GM12865 (cell line): ENCODE results near the gene LRP10.

Experiments
- DNase-seq: peaks from one replicate; pipeline ENCODE4 v3.0.0; 2010; ENCODE audit warnings: low read depth
- H3K4me3 ChIP-seq: 2 replicates; pipeline ENCODE4 v1.5.1; 2011; ENCODE audit warnings: mild to moderate bottlenecking, low read depth, low read length, control low read depth
- TF ChIP-seq, protein P1 (sequence below): IDR thresholded peaks from 2 replicates; pipeline ENCODE4 v1.5.1; 2011; ENCODE audit warnings: low read length, control low read depth, low read depth, inconsistent platforms; ENCODE audit not compliant: insufficient read depth; ENCODE audit errors: missing control alignments

The LRP10 gene

DNA sequence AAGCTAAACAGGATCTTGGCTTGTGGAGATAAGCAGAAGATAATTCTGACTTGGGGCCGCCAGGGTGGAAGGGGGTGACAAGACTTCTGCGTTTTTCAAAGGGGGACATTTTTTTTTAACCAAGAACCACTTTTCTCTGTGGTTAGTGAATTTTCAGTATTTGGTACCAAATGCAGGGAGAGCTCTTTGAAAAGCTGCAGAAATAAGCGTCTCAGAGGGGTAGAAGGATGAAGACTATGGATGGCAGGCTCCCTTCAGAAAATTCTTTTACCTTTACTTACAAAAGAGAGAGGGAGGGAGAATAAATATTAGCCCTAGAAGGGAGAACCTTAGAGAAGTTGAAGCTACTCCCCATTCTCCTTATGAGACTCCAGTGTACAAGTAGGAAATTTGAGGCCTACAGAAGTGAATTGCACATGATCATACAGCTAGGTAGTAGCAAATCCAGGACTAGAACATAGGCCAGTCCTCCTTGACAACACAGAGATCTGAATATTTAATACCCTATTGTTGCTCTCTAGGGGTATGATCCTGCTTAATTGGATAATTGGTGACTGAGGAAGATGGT, 41.0 kb upstream of the LRP10 start:
- H3K4me3 ChIP-seq = peak overlapping the region; percentile 85
- DNase-seq = no peak
- TF ChIP-seq, protein P1, sequence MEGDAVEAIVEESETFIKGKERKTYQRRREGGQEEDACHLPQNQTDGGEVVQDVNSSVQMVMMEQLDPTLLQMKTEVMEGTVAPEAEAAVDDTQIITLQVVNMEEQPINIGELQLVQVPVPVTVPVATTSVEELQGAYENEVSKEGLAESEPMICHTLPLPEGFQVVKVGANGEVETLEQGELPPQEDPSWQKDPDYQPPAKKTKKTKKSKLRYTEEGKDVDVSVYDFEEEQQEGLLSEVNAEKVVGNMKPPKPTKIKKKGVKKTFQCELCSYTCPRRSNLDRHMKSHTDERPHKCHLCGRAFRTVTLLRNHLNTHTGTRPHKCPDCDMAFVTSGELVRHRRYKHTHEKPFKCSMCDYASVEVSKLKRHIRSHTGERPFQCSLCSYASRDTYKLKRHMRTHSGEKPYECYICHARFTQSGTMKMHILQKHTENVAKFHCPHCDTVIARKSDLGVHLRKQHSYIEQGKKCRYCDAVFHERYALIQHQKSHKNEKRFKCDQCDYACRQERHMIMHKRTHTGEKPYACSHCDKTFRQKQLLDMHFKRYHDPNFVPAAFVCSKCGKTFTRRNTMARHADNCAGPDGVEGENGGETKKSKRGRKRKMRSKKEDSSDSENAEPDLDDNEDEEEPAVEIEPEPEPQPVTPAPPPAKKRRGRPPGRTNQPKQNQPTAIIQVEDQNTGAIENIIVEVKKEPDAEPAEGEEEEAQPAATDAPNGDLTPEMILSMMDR = no peak

DNA sequence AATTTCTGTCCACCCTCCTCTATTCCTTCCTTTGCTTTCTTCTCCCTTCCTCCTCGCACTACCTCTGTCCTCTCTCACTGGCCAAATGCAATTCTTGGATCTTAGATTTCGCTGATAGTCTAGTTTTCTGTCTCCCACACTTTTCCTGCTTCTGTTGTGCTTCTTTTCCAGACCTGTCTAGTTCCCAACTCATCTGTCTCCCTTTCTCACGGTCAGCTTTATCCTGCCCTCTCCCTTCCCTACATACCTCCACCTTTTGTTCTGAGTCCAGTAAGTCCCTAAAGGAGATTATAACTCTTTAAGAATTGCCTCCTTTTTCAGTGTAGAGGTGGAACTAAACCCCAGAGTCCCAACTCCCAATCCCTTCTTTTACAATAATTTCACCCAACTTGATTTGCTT, 36.0 kb upstream of the LRP10 start:
- H3K4me3 ChIP-seq = no peak overlapping the region
- no peak for DNase-seq
- TF ChIP-seq, protein P1 = no peak

DNA sequence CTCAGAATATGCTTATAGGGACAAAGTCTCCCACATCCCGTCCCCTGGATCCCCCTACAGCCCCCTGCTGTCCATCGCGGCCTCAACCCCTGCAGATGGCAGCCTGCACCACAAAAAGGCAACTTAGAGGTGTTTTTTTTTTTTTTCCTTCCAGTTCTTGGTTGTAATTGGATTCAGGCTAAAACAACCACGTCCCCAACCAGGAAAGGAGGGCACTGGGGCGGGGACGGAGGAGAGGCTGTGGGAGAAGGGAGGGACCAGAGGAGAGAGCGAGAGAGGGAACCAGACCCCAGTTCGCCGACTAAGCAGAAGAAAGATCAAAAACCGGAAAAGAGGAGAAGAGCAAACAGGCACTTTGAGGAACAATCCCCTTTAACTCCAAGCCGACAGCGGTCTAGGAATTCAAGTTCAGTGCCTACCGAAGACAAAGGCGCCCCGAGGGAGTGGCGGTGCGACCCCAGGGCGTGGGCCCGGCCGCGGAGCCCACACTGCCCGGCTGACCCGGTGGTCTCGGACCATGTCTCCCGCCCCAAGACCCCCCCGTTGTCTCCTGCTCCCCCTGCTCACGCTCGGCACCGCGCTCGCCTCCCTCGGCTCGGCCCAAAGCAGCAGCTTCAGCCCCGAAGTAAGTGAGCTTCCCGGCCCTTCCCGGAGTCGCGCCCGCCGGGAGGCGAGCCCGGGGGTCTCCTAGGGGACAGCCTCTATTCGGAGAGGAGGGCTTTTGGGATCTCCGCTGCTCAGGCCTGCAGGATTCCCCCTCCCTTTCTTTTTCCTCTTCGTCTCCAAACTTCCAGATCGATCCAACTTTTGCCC, 35.0 kb upstream of the LRP10 start, which contains the start of gene MMP14:
Gene MMP14, plus strand, starts transcription at position 285 of the 813 bp plus-strand sequence. Its CDS starts 233 bp downstream, at position 518.
- H3K4me3 ChIP-seq = no peak within 1 kb of the TSS
- no peak for DNase-seq
- TF ChIP-seq, protein P1 = no peak

DNA sequence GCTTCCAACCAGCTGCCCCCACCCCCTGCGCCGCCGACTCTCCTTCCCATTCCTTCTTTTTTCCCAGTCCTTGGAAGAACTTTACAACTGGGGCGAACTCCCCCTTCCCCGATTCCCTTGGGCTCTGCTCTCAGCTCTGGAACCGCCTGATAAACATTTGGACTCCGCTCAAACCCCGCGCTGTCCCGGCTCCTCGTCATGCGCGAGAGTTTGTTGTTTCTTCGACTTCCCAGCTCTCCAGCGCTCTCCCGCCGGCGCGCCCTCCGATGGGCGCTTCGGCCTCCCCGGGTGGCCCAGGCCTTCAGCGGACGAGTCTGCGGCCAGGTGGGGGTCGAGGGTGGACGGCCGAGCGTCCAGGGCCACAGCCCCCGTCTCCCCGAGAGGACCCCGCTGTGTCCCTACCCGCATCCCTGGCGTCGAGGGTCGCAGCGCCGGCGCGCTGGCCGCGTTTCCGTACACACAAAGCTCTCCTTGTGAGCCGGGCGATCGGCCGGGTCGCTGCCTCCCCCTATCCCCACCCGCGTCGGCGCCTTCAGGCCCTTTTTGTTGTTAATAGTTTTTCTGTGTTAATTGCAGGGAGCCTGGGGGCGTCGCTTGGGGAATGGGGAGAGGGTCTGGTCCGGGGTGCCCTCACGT, 34.3 kb upstream of the LRP10 start:
- TF ChIP-seq, protein P1 = no peak
- no peak for DNase-seq
- H3K4me3 ChIP-seq = no peak overlapping the region

DNA sequence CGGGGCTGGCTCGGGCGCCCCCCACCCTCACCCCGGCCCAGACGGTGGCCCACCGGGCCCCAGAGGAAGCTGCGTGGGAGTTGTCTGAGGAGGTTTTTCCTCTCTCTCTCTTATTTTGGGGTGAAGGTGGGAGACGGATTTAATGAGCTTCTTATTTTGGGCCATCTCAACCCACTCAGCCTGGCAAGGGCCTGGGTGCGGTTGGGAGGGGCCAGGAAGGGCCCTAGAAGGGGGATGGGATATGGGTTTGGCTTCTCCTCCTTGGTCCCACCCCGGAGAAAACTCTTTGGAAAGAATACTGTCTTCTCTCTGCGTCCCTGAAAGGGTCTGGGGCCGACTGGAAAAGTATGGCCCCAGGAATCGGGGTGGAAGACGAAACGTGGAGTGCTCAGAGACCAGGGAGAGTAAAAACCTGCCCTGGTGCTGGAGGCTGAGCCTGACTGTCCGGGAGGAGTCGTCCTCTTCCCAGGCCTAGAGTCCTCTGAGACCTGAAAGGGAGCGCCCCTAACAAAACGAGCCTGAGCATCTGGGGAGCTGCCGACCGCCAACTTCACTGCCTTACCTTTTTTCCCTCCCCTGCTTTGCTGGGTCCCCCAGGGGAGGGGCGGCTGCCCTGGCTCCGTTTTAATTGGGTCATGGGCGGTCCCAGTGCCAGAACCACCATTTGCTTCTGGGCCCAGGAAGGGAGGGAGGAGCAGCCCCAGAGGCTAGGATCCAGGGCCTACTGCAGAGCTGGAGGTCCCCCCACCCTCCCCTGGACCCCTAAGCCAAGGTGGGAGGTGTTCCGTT, 33.6 kb upstream of the LRP10 start:
- no peak for DNase-seq
- no peak overlapping the region for H3K4me3 ChIP-seq
- TF ChIP-seq, protein P1 = no peak

DNA sequence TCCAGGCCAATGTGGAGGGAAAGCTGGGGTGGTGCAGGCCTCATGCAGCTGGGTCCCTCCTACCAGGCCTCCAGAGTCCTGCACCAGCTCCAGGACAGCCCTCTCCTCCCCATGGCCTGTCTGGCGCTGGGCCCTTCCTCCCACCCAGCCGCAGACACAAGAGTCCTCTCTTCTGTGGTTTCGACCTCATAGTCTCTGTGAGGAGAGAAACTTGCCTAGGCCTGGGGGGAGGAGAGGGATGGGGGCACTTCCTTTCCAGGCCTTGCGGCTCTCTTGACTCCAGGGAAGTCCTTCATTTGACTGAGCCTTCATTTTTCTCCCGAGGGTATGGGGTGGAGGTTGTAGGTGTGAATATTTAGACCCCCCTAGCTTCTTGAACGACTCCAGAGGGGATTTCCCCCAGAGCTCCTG, 32.9 kb upstream of the LRP10 start:
- H3K4me3 ChIP-seq = no peak overlapping the region
- peak; percentile 62 for DNase-seq
- TF ChIP-seq, protein P1 = no peak
